Activated naive CD8-positive, alpha-beta T cell treated with anti-CD3 and anti-CD28 coated beads, Interleukin-2, amount 50 U/mL, for 16 hours (primary cell): Measurements from ENCODE around the gene TBCK.

Source experiments
- DNase-seq: peaks from one replicate; pipeline ENCODE4 v3.0.0-alpha.2; 2020; ENCODE audit warnings: low read depth, low spot score

TBCK gene

GRCh38 chr4:106041294-106042002, 274.6 kb downstream of the TBCK start:
- no peak for DNase-seq

GRCh38 chr4:106039796-106040195, 276.2 kb downstream of the TBCK start:
- no peak for DNase-seq

- DNase-seq: no peak
Observed at GRCh38 chr4:106038908-106039307, 277.1 kb downstream of the TBCK start.

- DNase-seq: no peak
Observed at GRCh38 chr4:106038012-106038411, 278.0 kb downstream of the TBCK start.

GRCh38 chr4:106036848-106037247, 279.2 kb downstream of the TBCK start:
- no peak for DNase-seq

- no peak for DNase-seq
Observed at GRCh38 chr4:106036334-106036733, 279.7 kb downstream of the TBCK start.

- DNase-seq: no peak
Observed at GRCh38 chr4:106035204-106035603, 280.8 kb downstream of the TBCK start.

- no peak for DNase-seq
Observed at GRCh38 chr4:106034751-106035150, 281.3 kb downstream of the TBCK start.

GRCh38 chr4:106034220-106034619, 281.8 kb downstream of the TBCK start:
- DNase-seq: no peak

GRCh38 chr4:106033469-106033868, 282.5 kb downstream of the TBCK start:
- DNase-seq: no peak

- no peak for DNase-seq
Observed at GRCh38 chr4:106032851-106033286, 283.1 kb downstream of the TBCK start.

GRCh38 chr4:106022454-106022853, 293.6 kb downstream of the TBCK start:
- no peak for DNase-seq

- DNase-seq: no peak
Observed at GRCh38 chr4:106021737-106022410, 294.1 kb downstream of the TBCK start.

- no peak for DNase-seq
Observed at GRCh38 chr4:106019771-106020170, 296.2 kb downstream of the TBCK start.

GRCh38 chr4:106017975-106018374, 298.0 kb downstream of the TBCK start:
- no peak for DNase-seq

GRCh38 chr4:106011387-106011786, 304.6 kb downstream of the TBCK start:
- no peak for DNase-seq

- DNase-seq: no peak
Observed at GRCh38 chr4:106010761-106011160, 305.2 kb downstream of the TBCK start.

- no peak for DNase-seq
Observed at GRCh38 chr4:106002994-106003393, 313.0 kb downstream of the TBCK start.

GRCh38 chr4:105998171-105999063, 317.6 kb downstream of the TBCK start:
- DNase-seq: no peak

GRCh38 chr4:105996845-105997244, 319.2 kb downstream of the TBCK start:
- DNase-seq: no peak

GRCh38 chr4:105994841-105995501, 321.0 kb downstream of the TBCK start:
- no peak for DNase-seq

- DNase-seq: no peak
Observed at GRCh38 chr4:105994061-105994460, 321.9 kb downstream of the TBCK start.
